T-cell (primary cell): ENCODE results near the gene VSIR. TPM values are rescaled to one million over a fixed set of nuclear protein-coding genes. Genes with fewer than 3 reads are reported as not detected.

Experiments used
- ATAC-seq, 4 experiments: fragments of 200-7000 bp in 3 of 4; fragments of 150-1000 bp in 1 of 4; cut with Tn5 transposase; replicated peaks in 1 of 4; 1 replicate in 3 of 4; 2 replicates in 1 of 4; pipeline ENCODE4 v1.10.0; 2021; ENCODE audit warnings: moderate library complexity in 3 of 4, mild to moderate bottlenecking in 2 of 4, moderate number of reproducible peaks in 1 of 4
- CTCF ChIA-PET, 2 donors: fragments of 300-600 bp; sonication (Branson Sonifier 250); formaldehyde crosslinking; loops; one replicate each; lab custom pipeline; 2022; ENCODE audit warnings: antibody characterized with exemption in 2 of 2; lab: Charles Lee
- POLR2A ChIA-PET, 2 donors: fragments of 300-600 bp; sonication (Branson Sonifier 250); formaldehyde crosslinking; loops; one replicate each; lab custom pipeline; 2022; ENCODE audit warnings: antibody characterized with exemption in 2 of 2; lab: Charles Lee
- DNase-seq, 35 experiments: peaks; one replicate each; pipeline versions ENCODE4 v3.0.0 to v3.0.0-alpha.2; 2013 to 2023
- H3K27ac ChIP-seq: one replicate; pipeline ENCODE4 v1.5.1; 2013; ENCODE audit warnings: low read length
- H3K27me3 ChIP-seq, 2 experiments: replicated peaks in 1 of 2; 1 replicate in 1 of 2; 2 replicates in 1 of 2; pipeline versions ENCODE4 v1.6.1 to v1.7.0; 2013; ENCODE audit warnings: low read length in 1 of 2, mixed read lengths in 1 of 2; ENCODE audit not compliant: control insufficient read depth in 2 of 2, insufficient read depth in 2 of 2; ENCODE audit errors: extremely low read depth in 1 of 2
- H3K36me3 ChIP-seq, 2 donors: 1 replicate in 1 of 2; 2 replicates in 1 of 2; pipeline versions ENCODE4 v1.6.1 to v1.7.0; 2013; ENCODE audit warnings: low read length in 1 of 2; ENCODE audit not compliant: control insufficient read depth in 2 of 2, insufficient read depth in 1 of 2; ENCODE audit errors: extremely low read depth in 1 of 2
- H3K4me1 ChIP-seq, 2 experiments: 1 replicate in 1 of 2; 2 replicates in 1 of 2; pipeline versions ENCODE4 v1.6.1 to v1.7.0; 2013; ENCODE audit warnings: low read length in 2 of 2, mixed read lengths in 1 of 2; ENCODE audit not compliant: insufficient read depth in 2 of 2, control insufficient read depth in 1 of 2; ENCODE audit errors: extremely low read depth in 1 of 2
- H3K4me3 ChIP-seq, 2 donors: 1 replicate in 1 of 2; 2 replicates in 1 of 2; pipeline versions ENCODE4 v1.5.1 to v1.7.0; 2013; ENCODE audit warnings: mild to moderate bottlenecking in 2 of 2, low read length in 1 of 2, moderate library complexity in 1 of 2; ENCODE audit not compliant: control insufficient read depth in 1 of 2; ENCODE audit errors: extremely low read depth in 1 of 2
- H3K9me3 ChIP-seq: 2 replicates; pipeline ENCODE4 v1.7.0; 2013
- H3K27ac Mint-ChIP-seq, 2 donors: one replicate each; pipeline ENCODE4 v1.8.0; 2020 to 2021; ENCODE audit warnings: mild to moderate bottlenecking in 2 of 2, mixed read lengths in 2 of 2
- H3K27me3 Mint-ChIP-seq, 2 donors: one replicate each; pipeline ENCODE4 v1.8.0; 2021 to 2022; ENCODE audit warnings: mixed read lengths in 2 of 2
- H3K36me3 Mint-ChIP-seq: one replicate; pipeline ENCODE4 v1.8.0; 2021; ENCODE audit warnings: mixed read lengths
- H3K4me1 Mint-ChIP-seq, 3 donors: one replicate each; pipeline ENCODE4 v1.8.0; 2020 to 2022; ENCODE audit warnings: mixed read lengths in 3 of 3, mild to moderate bottlenecking in 1 of 3
- H3K4me3 Mint-ChIP-seq, 3 donors: one replicate each; pipeline ENCODE4 v1.8.0; 2020 to 2022; ENCODE audit warnings: mild to moderate bottlenecking in 3 of 3, mixed read lengths in 3 of 3, moderate library complexity in 3 of 3
- H3K9me3 Mint-ChIP-seq, 3 donors: one replicate each; pipeline ENCODE4 v1.8.0; 2020 to 2022; ENCODE audit warnings: mixed read lengths in 3 of 3
- WGBS: methylation state at CpG from one replicate; pipeline ENCODE4 v1.1.5; 2013; ENCODE audit warnings: missing lambda C conversion rate; ENCODE audit not compliant: insufficient coverage; 5-methylcytosine and 5-hydroxymethylcytosine counted together
- total RNA-seq, 35 experiments: library from RNA in 6 of 35; stranded (reverse) in 6 of 35; fragments of 120-200 nt in 1 of 35; gene quantifications; one replicate each; pipeline versions ENCODE4 v1.2.1 to v1.2.4 and lab custom pipeline; 2013 to 2026

Gene VSIR
- total RNA-seq, 5 donors from 2014 or later (not counting 1 experiment from before 2014, with no cell fraction given), result 81.4 to 134 (median 98.3) TPM

GRCh38 chr10:71779641-71780040, 6.3 kb upstream of the VSIR start:
- ATAC-seq, result no peak
- Mint-ChIP-seq H3K27ac (no peak overlapping the region), H3K36me3 (no peaks in the 10 kb centered on the region), H3K9me3 (no peaks in the 10 kb centered on the region), H3K4me1 (peaks cover 25 to 42% (median 28%) of the 10 kb centered on the region in 3 donors), H3K4me3 (no peak overlapping the region), H3K27me3 (peaks cover 0 to 2% of the 10 kb centered on the region in 2 donors)
- Histone ChIP-seq H3K36me3 (no peaks in the 10 kb centered on the region), H3K27me3 (peaks cover 0 to 14% of the 10 kb centered on the region in 2 experiments), H3K9me3 (no peaks in the 10 kb centered on the region), H3K4me3 (no peak overlapping the region), H3K4me1 (peaks cover 7 to 26% of the 10 kb centered on the region in 2 experiments), H3K27ac (no peak overlapping the region)
- ChIA-PET CTCF (no interaction called here), POLR2A (no interaction called here)
- 100% methylated on average over 1 of the region's 6 CpGs for WGBS
- no peak for DNase-seq

- Mint-ChIP-seq H3K4me3 (no peak overlapping the region), H3K27me3 (peaks cover 0 to 1% of the 10 kb centered on the region in 2 donors), H3K36me3 (no peaks in the 10 kb centered on the region), H3K4me1 (peaks cover 37 to 51% (median 40%) of the 10 kb centered on the region in 3 donors), H3K9me3 (no peaks in the 10 kb centered on the region), H3K27ac (no peak overlapping the region)
- Histone ChIP-seq H3K27me3 (peaks cover 0 to 9% of the 10 kb centered on the region in 2 experiments), H3K36me3 (no peaks in the 10 kb centered on the region), H3K9me3 (no peaks in the 10 kb centered on the region), H3K27ac (no peak overlapping the region), H3K4me1 (peaks cover 15 to 38% of the 10 kb centered on the region in 2 experiments), H3K4me3 (no peak overlapping the region)
- ATAC-seq (no peak), DNase-seq (no peak)
- ChIA-PET CTCF (interaction anchor here in 1 of 2 donors (0.8 kb wide), 1 partner anchor 34 kb away, joined by 4 read pairs; no protein-coding TSS in a partner anchor), POLR2A (no interaction called here)
- 82% methylated on average over 2 of the region's 11 CpGs for WGBS
Observed at GRCh38 chr10:71778071-71778825, 4.9 kb upstream of the VSIR start.

GRCh38 chr10:71777213-71777985, 4.1 kb upstream of the VSIR start:
- Histone ChIP-seq H3K9me3 (no peaks in the 10 kb centered on the region), H3K4me1 (peaks cover 15 to 38% of the 10 kb centered on the region in 2 experiments), H3K4me3 (no peak overlapping the region), H3K27me3 (peaks cover 0 to 8% of the 10 kb centered on the region in 2 experiments), H3K36me3 (no peaks in the 10 kb centered on the region), H3K27ac (no peak overlapping the region)
- Mint-ChIP-seq H3K4me1 (peaks cover 37 to 43% (median 40%) of the 10 kb centered on the region in 3 donors), H3K4me3 (no peak overlapping the region), H3K9me3 (no peaks in the 10 kb centered on the region), H3K27me3 (no peaks in the 10 kb centered on the region), H3K27ac (no peak overlapping the region), H3K36me3 (no peaks in the 10 kb centered on the region)
- POLR2A ChIA-PET, result no interaction called here
- DNase-seq, result no peak
- ATAC-seq, result no peak
- WGBS, result 93% methylated on average over 9 of the region's 17 CpGs
- CTCF ChIA-PET, result interaction anchor here (1.4 to 1.5 kb wide), 2 partner anchors 29 to 70 kb away, joined by 3 to 7 read pairs; no protein-coding TSS in a partner anchor

GRCh38 chr10:71776481-71776925, 3.2 kb upstream of the VSIR start:
- Histone ChIP-seq H3K9me3 (no peaks in the 10 kb centered on the region), H3K36me3 (no peaks in the 10 kb centered on the region), H3K27ac (no peak overlapping the region), H3K4me3 (no peak overlapping the region), H3K27me3 (peaks cover 0 to 6% of the 10 kb centered on the region in 2 experiments), H3K4me1 (peaks cover 19 to 47% of the 10 kb centered on the region in 2 experiments)
- no peaks in the 10 kb centered on the region for H3K36me3 Mint-ChIP-seq
- WGBS, result no CpG with 5 or more reads among the region's 2 CpGs
- peaks cover 40 to 51% (median 48%) of the 10 kb centered on the region in 3 donors for H3K4me1 Mint-ChIP-seq
- no peak for ATAC-seq
- POLR2A ChIA-PET, result interaction anchor here in 1 of 2 donors (0.6 kb wide), 1 partner anchor 20 kb away, joined by 3 read pairs; no protein-coding TSS in a partner anchor
- H3K9me3 Mint-ChIP-seq, result no peaks in the 10 kb centered on the region
- CTCF ChIA-PET, result interaction anchor here (0.7 to 1.5 kb wide), 3 partner anchors 28 to 899 kb away, joined by 3 to 7 read pairs (median 3); no protein-coding TSS in a partner anchor
- H3K27me3 Mint-ChIP-seq, result no peaks in the 10 kb centered on the region
- H3K27ac Mint-ChIP-seq, result peak overlapping the region; percentile 65 to 92
- H3K4me3 Mint-ChIP-seq, result peak overlapping the region in 1 of 3 donors; percentile 97
- DNase-seq, result no peak

GRCh38 chr10:71774916-71775702, 1.8 kb upstream of the VSIR start:
- WGBS, result 94% methylated on average over 2 of the region's 3 CpGs
- ChIA-PET POLR2A (interaction anchor here in 1 of 2 donors (0.9 kb wide), 1 partner anchor 48 kb away, joined by 3 read pairs; no protein-coding TSS in a partner anchor), CTCF (interaction anchor here in 1 of 2 donors (0.9 to 1.2 kb wide), 2 partner anchors 11 to 68 kb away, joined by 3 read pairs; no protein-coding TSS in a partner anchor)
- no peaks in the 10 kb centered on the region for H3K27me3 Mint-ChIP-seq
- H3K36me3 ChIP-seq, result peaks cover 0 to 5% of the 10 kb centered on the region in 2 donors
- peaks cover 27 to 61% of the 10 kb centered on the region in 2 experiments for H3K4me1 ChIP-seq
- no peaks in the 10 kb centered on the region for H3K9me3 Mint-ChIP-seq
- peaks cover 54 to 62% (median 58%) of the 10 kb centered on the region in 3 donors for H3K4me1 Mint-ChIP-seq
- H3K27me3 ChIP-seq, result peaks cover 0 to 6% of the 10 kb centered on the region in 2 experiments
- peak overlapping the region; percentile 76 for H3K27ac ChIP-seq
- H3K9me3 ChIP-seq, result no peaks in the 10 kb centered on the region
- DNase-seq (no peak), ATAC-seq (no peak)
- H3K4me3 ChIP-seq, result no peak overlapping the region
- H3K27ac Mint-ChIP-seq, result peak overlapping the region; percentile 92 to 95
- H3K36me3 Mint-ChIP-seq, result peaks cover under 1% of the 10 kb centered on the region
- H3K4me3 Mint-ChIP-seq, result peak overlapping the region; percentile 90 to 97 (median 93)
